ENCODE measurements around the gene NEXMIF. TPM values are rescaled to one million over a fixed set of nuclear protein-coding genes. Genes with fewer than 3 reads are reported as not detected.

Gene NEXMIF
- total and polyA plus RNA-seq, 12 donors = under 0.01 to 0.28 (median 0.18) TPM; not detected in 1

DNA sequence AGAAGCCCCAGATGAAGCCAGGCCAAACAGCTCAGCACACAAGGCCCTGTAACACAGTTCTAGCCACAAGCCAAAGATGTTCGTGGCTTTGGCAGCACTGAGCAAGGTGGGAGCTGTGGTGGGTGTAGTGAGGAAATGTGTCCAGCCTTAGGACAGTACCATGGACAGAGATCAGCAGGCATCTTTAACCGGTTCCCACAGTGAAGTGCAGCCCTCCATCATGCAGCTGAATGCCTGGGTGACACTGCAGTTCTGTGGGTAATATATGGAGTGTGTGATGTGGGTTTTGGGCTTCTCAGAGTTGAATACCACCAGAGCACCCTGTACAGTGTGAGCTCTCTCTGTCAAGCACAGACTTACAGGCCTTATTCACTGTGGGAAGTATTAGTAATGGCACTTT is 6.0 kb upstream of the NEXMIF start:
- Histone ChIP-seq H3K4me3 (no peak overlapping the region), H3K9me3 (no peaks in the 10 kb centered on the region), H3K27ac (no peak overlapping the region), H3K27me3 (peaks cover 0 to 44% (median 0%) of the 10 kb centered on the region in 7 donors), H3K4me1 (no peaks in the 10 kb centered on the region), H3K36me3 (no peaks in the 10 kb centered on the region)
- DNase-seq (no peak), ATAC-seq (no peak)
- 0 to 12% methylated on average over 2 of the region's 2 CpGs for WGBS, 2 donors
- intact Hi-C loops (cut with DNase I) = no loop called here
- TF ChIP-seq CTCF (IDR thresholded peaks at IDR 0.05) = no peak

- intact Hi-C loops (cut with DNase I) = no loop called here
- peaks cover 0 to 66% (median 4%) of the 10 kb centered on the region in 7 donors for H3K27me3 ChIP-seq
- no peak overlapping the region for H3K27ac ChIP-seq
- H3K4me1 ChIP-seq = peaks cover 0 to 14% (median 3%) of the 10 kb centered on the region in 9 donors
- no peaks in the 10 kb centered on the region for H3K36me3 ChIP-seq
- peaks cover 0 to 13% (median 0%) of the 10 kb centered on the region in 11 donors for H3K9me3 ChIP-seq
- DNase-seq (peak; percentile 3 to 17), ATAC-seq (peak; percentile 48 to 79 (median 74))
- WGBS, 2 donors = 0 to 3% methylated on average over 43 to 81 of the region's 81 CpGs
- TF ChIP-seq CTCF (IDR thresholded peaks at IDR 0.05) = peak in 1 of 9 donors; percentile 14
- H3K4me3 ChIP-seq = peak overlapping the region; percentile 28 to 60 (median 51)
Observed at GRCh38 chrX:74924449-74925224, 615 bp downstream of the NEXMIF start.

GRCh38 chrX:74923942-74924448 is 1.3 kb downstream of the NEXMIF start:
- peak overlapping the region; percentile 28 to 60 (median 51) for H3K4me3 ChIP-seq
- peaks cover 0 to 14% (median 3%) of the 10 kb centered on the region in 9 donors for H3K4me1 ChIP-seq
- peaks cover 0 to 66% (median 4%) of the 10 kb centered on the region in 7 donors for H3K27me3 ChIP-seq
- no peak for TF ChIP-seq CTCF (IDR thresholded peaks at IDR 0.05)
- no peaks in the 10 kb centered on the region for H3K36me3 ChIP-seq
- H3K27ac ChIP-seq = no peak overlapping the region
- DNase-seq = peak in 1 of 2 donors; percentile 8
- intact Hi-C loops (cut with DNase I) = no loop called here
- ATAC-seq = peak in 2 of 8 donors; percentile 10 to 27
- 5 to 6% methylated on average over 44 to 51 of the region's 51 CpGs for WGBS, 2 donors
- H3K9me3 ChIP-seq = peaks cover 0 to 13% (median 0%) of the 10 kb centered on the region in 11 donors

- no peak overlapping the region for H3K4me3 ChIP-seq
- intact Hi-C loops (cut with DNase I) = no loop called here
- TF ChIP-seq CTCF (IDR thresholded peaks at IDR 0.05) = no peak
- no peak overlapping the region for H3K27ac ChIP-seq
- peaks cover 0 to 66% (median 4%) of the 10 kb centered on the region in 7 donors for H3K27me3 ChIP-seq
- DNase-seq = no peak
- no peaks in the 10 kb centered on the region for H3K36me3 ChIP-seq
- 72 to 74% methylated on average over 6 of the region's 6 CpGs for WGBS, 2 donors
- no peak for ATAC-seq
- peaks cover 0 to 13% (median 0%) of the 10 kb centered on the region in 11 donors for H3K9me3 ChIP-seq
- H3K4me1 ChIP-seq = peaks cover 0 to 14% (median 3%) of the 10 kb centered on the region in 9 donors
Observed at GRCh38 chrX:74922922-74923543, 2.2 kb downstream of the NEXMIF start.
